Nephron progenitor cell (in vitro differentiated cells): ENCODE data around the gene CENPP.

ENCODE experiments used
- DNase-seq: peaks from one replicate; pipeline ENCODE4 v3.0.0; 2021
- H3K27ac Mint-ChIP-seq: 2 replicates; pipeline ENCODE4 v1.8.0; 2021; ENCODE audit warnings: mild to moderate bottlenecking, moderate library complexity, mixed read lengths
- H3K27me3 Mint-ChIP-seq: 2 replicates; pipeline ENCODE4 v1.8.0; 2021; ENCODE audit warnings: mild to moderate bottlenecking, low read depth, mixed read lengths; ENCODE audit not compliant: poor library complexity
- H3K36me3 Mint-ChIP-seq: 2 replicates; pipeline ENCODE4 v1.8.0; 2021; ENCODE audit warnings: low read depth, mixed read lengths
- H3K4me1 Mint-ChIP-seq: 2 replicates; pipeline ENCODE4 v1.8.0; 2021; ENCODE audit warnings: mixed read lengths
- H3K4me3 Mint-ChIP-seq: 2 replicates; pipeline ENCODE4 v1.8.0; 2021; ENCODE audit warnings: mild to moderate bottlenecking, moderate library complexity, mixed read lengths
- H3K9me3 Mint-ChIP-seq: 2 replicates; pipeline ENCODE4 v1.8.0; 2021; ENCODE audit warnings: mild to moderate bottlenecking, moderate library complexity, mixed read lengths
- TF ChIP-seq, protein P1 (sequence below): fragments of 200-600 bp; sonication (generic); IDR thresholded peaks from 2 replicates; pipeline ENCODE4 v1.5.0; 2021; ENCODE audit warnings: antibody characterized with exemption

Gene CENPP

DNA sequence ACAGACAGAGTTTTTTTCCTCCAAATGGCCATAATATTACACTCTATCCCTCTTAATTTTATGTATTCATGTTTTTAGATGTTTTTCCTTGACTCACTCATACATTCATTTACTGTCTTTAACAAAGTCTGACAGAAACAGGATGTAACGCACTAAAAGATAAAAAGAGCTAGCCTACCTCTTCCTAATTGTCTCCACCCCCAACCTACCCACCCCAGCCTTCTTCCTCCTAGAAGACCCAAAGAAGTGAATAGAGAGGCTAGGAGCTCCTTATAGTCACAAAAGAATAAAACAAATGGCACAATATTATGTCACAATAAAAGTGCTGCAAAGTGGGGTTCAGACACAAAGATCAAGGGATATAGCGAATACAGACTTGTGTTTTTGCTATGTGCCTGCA lies 1.3 kb upstream of the CENPP start:
- Mint-ChIP-seq H3K27me3 (no peaks in the 10 kb centered on the region), H3K27ac (peak overlapping the region; percentile 100), H3K9me3 (no peaks in the 10 kb centered on the region), H3K4me3 (peak overlapping the region; percentile 97), H3K36me3 (peaks cover 28% of the 10 kb centered on the region), H3K4me1 (peaks cover 25% of the 10 kb centered on the region)
- TF ChIP-seq, protein P1, sequence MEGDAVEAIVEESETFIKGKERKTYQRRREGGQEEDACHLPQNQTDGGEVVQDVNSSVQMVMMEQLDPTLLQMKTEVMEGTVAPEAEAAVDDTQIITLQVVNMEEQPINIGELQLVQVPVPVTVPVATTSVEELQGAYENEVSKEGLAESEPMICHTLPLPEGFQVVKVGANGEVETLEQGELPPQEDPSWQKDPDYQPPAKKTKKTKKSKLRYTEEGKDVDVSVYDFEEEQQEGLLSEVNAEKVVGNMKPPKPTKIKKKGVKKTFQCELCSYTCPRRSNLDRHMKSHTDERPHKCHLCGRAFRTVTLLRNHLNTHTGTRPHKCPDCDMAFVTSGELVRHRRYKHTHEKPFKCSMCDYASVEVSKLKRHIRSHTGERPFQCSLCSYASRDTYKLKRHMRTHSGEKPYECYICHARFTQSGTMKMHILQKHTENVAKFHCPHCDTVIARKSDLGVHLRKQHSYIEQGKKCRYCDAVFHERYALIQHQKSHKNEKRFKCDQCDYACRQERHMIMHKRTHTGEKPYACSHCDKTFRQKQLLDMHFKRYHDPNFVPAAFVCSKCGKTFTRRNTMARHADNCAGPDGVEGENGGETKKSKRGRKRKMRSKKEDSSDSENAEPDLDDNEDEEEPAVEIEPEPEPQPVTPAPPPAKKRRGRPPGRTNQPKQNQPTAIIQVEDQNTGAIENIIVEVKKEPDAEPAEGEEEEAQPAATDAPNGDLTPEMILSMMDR: no peak
- DNase-seq: no peak

DNA sequence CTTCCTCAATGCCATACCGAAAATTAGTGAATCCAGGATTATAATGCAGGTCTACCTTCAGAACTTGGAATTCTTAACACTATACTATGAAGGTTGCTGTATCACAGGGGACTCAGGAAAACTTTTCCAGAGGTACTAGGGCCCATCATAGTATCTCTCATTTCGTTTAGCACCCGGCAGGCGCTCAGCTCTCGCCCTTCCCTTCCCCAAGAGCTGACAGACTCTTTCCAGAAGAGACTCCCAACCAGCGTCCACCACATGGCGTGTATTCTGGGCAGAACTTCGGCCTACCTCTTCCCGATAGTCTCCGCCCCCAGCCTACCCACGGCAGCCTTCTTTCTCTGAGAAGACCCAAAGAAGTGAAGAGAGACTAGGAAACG lies 874 bp upstream of the CENPP start:
- Mint-ChIP-seq H3K4me3 (peak overlapping the region; percentile 97), H3K4me1 (peaks cover 25% of the 10 kb centered on the region), H3K27ac (peak overlapping the region; percentile 100), H3K27me3 (no peaks in the 10 kb centered on the region), H3K36me3 (peaks cover 25% of the 10 kb centered on the region), H3K9me3 (no peaks in the 10 kb centered on the region)
- no peak for DNase-seq
- TF ChIP-seq, protein P1: no peak

DNA sequence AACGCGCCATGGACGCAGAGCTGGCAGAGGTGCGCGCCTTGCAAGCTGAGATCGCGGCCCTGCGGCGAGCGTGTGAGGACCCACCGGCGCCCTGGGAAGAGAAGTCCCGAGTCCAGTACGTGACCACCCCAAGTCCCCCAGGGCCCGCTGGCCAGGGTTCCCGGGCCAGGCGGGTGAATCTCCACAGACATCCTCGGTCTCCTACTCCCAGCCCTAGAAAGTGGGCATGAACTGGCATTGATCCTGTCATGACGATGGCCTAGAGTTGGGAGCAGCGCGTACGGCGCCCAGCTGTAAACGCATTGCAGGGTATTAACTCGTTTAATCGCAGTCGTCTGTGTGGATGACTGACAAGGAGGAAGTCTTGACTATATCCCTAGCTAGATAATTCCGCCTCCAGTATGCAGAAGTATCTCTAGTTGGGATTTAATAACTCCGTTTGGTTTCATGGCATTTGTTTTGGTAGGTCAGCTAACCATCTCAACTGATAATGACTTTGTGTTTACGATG lies 293 bp downstream of the CENPP start:
- no peak for DNase-seq
- Mint-ChIP-seq H3K27me3 (no peaks in the 10 kb centered on the region), H3K4me3 (peak overlapping the region; percentile 97), H3K4me1 (peaks cover 25% of the 10 kb centered on the region), H3K27ac (peak overlapping the region; percentile 100), H3K9me3 (no peaks in the 10 kb centered on the region), H3K36me3 (peaks cover 19% of the 10 kb centered on the region)
- TF ChIP-seq, protein P1: no peak

DNA sequence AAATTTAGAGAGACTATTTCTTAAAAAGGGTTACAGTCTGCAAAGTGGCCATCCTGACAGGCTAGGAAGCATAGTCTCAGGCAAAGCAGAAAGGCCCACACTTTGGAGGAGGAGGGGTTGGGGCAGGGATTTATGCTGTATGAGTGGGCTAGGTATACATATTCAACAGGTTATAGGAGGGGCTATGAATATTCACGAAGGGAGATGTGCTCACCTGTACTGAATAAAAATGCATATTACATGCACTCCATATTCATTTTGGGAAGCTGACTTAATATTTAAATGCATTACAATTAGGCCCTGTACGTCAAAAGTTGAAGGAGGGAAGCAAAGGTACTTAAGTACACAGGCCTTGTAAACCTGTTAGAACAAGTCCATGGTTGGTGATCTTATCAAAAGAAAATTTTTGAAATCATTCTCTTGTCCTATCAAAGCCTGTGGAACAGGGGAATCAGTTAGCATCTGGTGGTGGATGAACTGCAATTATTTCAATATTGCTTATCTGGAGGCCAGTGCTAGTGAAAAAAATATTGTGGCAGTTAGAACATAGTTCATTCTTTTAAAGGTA lies 1.6 kb downstream of the CENPP start:
- Mint-ChIP-seq H3K36me3 (peaks cover 6% of the 10 kb centered on the region), H3K27ac (no peak overlapping the region), H3K4me3 (peak overlapping the region; percentile 97), H3K9me3 (no peaks in the 10 kb centered on the region), H3K27me3 (no peaks in the 10 kb centered on the region), H3K4me1 (peaks cover 25% of the 10 kb centered on the region)
- TF ChIP-seq, protein P1: no peak
- no peak for DNase-seq

DNA sequence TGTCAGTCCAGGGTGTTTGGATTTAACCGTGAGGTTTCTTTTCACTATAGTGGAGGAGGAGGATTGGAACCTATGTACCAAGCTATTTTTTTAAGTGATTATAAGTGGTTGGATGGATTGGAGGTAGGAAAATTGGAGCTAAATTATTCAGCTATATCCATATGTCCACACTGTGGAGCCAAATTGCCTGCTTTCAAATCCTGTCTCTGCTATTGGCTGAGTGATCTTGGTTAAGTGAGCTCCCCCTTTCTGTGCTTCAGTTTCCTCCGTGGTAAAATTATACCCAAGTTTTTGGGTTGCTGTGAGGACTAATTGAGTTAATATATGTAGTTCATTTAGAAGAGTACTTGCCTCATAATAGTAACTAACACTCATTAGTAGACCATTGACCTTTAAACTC lies 2.5 kb downstream of the CENPP start:
- Mint-ChIP-seq H3K27me3 (no peaks in the 10 kb centered on the region), H3K36me3 (no peaks in the 10 kb centered on the region), H3K4me3 (no peak overlapping the region), H3K27ac (no peak overlapping the region), H3K4me1 (peaks cover 25% of the 10 kb centered on the region), H3K9me3 (no peaks in the 10 kb centered on the region)
- TF ChIP-seq, protein P1: no peak
- DNase-seq: no peak

DNA sequence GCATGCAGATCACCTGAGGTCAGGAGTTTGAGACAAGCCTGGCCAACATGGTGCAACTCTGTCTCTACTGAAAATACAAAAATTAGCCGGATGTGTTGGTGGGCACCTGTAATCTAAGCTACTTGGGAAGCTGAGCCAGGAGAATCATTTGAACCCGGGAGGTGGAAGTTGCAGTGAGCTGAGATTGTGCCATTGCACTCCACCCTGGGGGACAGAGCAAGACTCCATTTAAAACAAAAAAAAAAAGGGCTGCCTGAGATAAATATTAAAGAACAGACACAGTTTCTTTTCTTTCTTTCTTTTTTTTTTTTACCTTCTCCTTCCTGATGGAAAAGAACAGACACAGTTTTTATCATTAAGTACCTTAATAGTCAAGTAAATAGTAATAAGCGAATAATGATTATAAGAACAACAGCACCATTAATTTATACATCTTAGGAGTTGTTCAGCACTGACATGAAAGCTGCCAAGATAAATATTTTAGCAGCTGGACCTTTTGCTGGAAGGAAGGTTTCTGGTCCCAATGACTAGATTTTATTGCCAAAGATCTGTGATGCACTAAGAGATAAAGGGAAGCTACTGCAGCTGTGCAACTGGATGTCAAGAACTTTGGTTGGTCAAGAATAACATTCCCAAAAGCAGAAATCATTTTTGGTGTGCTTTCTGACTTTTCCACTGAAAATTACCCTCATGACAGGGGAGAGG lies 7.0 kb downstream of the CENPP start:
- H3K9me3 Mint-ChIP-seq: no peaks in the 10 kb centered on the region
- H3K27ac Mint-ChIP-seq: no peak overlapping the region

More for the DNA sequence above, 7.0 kb downstream of the CENPP start:
- Mint-ChIP-seq H3K27me3 (no peaks in the 10 kb centered on the region), H3K4me3 (no peak overlapping the region), H3K36me3 (no peaks in the 10 kb centered on the region), H3K4me1 (no peaks in the 10 kb centered on the region)
- TF ChIP-seq, protein P1: no peak
- no peak for DNase-seq
